GM19099 (cell line): ENCODE data around the gene SLC25A48.

ENCODE experiments used
- POLR2A ChIP-seq: IDR thresholded peaks from 3 replicates; pipeline ENCODE4 v1.6.1; 2011; ENCODE audit warnings: low read depth; ENCODE audit not compliant: insufficient read length; ENCODE audit errors: extremely low read depth

The SLC25A48 gene

DNA sequence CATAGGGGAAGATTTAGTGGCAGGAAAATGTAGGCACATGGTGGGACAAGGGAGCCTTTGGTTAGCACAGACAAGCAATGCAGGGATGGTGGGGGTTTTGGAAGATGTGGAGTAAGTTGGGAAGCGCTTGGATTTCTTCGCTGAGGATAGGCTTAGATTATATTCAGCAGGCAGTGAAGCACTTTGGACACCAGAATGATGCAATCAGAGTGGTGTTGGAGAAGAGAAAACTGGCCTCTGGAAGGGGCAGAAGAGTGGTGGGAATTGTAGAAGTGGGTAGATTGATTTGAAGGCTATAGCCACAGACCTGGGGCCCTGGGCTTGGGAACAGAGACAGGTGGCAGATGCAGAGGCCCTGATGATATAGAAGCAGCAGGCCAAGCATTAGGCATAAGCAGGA, 28.3 kb downstream of the SLC25A48 start:
- no peak for TF ChIP-seq POLR2A

DNA sequence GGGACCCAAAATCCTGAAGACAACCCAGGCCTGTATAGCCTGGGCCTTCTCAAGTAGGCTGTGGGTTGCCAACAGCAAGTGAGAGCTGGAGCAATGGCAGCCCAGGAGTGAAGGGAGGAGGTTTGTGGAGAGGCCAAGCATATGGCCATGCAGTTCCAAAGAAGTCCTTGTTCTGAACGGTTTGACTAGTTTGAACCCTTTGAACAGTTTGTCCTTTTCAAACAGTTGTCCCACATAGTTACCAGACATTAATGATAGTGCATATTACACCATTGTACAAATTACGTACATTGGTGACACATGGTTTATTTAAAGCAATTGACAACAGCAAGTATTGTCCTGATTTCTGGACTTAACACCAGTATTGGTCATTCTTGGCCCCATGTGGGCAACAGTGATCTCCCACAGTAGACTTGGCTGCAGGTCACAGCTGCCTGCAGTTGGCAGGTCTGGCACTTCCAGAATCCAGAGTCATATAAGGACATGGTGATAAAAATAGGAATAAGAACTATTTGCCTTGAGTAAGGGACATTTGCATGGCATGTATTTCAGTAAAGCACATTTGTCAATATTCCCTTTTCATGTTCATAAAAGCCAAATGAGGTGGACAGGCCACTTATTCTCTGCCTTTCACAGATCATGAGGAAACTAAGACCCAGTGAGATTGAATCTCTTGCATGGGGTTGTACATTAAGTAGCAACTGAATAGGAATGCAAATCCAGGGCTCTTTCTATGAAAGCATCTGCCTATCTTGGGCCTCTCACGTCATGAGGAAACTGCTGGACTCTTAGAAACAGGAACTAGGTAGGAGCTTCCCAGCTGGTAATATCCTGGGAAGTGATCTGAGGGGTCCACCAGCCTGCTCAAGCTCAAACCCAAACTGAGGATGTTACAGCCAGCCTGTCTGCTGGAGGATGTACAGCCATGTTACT, 30.3 kb downstream of the SLC25A48 start:
- TF ChIP-seq POLR2A: no peak

DNA sequence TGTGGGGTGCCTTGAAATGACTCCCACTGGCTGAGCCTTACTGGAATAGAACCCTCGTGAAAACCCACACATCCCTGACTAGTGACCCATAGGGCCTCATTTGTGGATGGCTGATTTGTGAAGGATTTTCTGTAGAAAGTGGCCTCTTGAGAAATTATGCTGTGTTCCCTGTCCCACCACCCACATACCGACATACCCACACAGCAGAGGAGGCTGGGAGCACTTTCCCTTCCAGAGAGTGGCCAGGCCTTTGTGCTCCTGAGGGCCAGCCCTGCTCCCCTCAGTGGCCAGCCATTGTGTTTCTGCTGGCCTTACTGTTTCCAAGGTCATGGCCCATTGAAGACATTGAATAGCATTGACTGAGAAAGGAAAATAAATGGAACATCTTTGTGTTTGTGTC, 31.6 kb downstream of the SLC25A48 start:
- TF ChIP-seq POLR2A: no peak

GRCh38 chr5:135867599-135867998, 33.1 kb downstream of the SLC25A48 start:
- no peak for TF ChIP-seq POLR2A

DNA sequence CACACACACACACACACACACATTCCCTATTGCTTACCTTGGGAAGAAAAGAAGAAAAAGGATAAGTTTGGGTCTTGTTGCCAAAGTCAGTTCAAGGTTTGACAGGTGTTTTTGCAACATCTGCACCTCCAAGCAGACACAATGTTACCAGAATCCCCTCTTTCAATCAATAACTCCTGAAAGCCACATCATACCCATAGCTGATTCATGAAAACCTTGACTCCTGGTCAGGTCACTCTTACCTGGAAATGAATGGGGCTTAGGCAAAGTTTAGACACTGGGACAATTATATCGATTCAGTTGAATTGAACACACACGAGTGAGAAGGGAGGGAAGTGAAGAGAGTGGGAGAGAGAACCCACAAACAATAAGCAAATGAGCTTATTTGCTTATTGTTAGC, 34.2 kb downstream of the SLC25A48 start:
- TF ChIP-seq POLR2A: no peak

GRCh38 chr5:135869276-135869675, 34.8 kb downstream of the SLC25A48 start:
- TF ChIP-seq POLR2A: no peak

GRCh38 chr5:135869935-135870334, 35.5 kb downstream of the SLC25A48 start:
- no peak for TF ChIP-seq POLR2A

- no peak for TF ChIP-seq POLR2A
Measured at GRCh38 chr5:135871268-135871915, 36.9 kb downstream of the SLC25A48 start.

GRCh38 chr5:135873831-135874230, 39.4 kb downstream of the SLC25A48 start:
- TF ChIP-seq POLR2A: no peak

DNA sequence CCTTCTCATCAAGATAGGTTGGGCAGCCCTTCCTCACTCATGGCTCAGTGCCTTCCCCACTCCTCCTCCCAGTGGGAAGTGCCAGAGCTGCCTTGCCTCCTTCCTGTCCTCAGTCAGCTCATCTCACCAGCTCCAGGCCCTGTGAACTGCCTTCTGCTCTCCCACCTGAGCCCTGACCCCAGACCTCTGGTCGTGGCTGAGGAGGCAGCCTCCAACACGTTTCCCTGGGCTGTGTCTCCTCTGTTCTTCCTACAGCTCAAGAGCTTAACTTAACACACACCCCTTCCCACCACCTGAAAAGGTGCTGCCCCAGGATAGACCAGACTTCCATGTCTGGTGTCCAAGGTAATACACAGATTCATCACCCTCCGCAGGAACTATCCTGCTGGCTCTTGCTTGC, 40.0 kb downstream of the SLC25A48 start:
- no peak for TF ChIP-seq POLR2A

DNA sequence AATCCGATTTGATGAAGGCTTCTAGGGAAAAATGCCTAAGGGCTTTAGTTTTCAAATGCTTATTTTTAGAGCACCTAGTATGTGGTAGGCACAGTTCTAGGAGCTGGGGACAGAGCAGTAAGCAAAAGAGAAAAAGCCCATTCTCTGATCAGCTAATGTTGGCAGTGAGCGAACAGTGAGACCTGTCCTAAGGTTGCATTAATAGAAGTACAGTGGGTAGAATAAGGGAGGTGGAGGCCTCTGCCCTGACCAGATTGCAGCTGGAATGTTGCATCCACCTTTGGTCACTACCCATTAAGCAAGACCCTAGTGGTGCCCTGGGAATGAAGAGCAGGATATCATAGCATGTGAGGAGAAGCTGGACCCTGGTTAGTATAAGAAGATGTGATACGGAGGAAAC, 41.1 kb downstream of the SLC25A48 start:
- no peak for TF ChIP-seq POLR2A

DNA sequence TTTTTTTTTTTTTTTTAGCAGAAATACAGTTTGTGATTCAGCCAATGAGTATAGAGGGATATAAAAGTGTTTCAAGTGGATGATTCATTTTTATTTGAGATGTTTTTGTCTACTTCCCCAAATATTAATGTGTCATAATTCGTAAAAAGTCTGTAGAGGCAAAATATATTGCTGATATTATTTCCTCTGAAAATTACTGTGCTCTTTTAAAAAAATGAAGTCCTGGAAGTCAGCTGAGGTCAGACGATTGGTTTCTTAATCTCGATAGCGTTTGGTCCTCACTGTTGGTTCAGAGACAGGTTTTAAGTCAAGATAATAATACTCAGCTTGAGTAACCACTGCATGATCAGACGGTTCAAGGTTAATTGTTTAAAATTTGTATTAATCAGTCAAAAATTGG, 41.7 kb downstream of the SLC25A48 start:
- TF ChIP-seq POLR2A: no peak

GRCh38 chr5:135877570-135878155, 43.2 kb downstream of the SLC25A48 start:
- no peak for TF ChIP-seq POLR2A

DNA sequence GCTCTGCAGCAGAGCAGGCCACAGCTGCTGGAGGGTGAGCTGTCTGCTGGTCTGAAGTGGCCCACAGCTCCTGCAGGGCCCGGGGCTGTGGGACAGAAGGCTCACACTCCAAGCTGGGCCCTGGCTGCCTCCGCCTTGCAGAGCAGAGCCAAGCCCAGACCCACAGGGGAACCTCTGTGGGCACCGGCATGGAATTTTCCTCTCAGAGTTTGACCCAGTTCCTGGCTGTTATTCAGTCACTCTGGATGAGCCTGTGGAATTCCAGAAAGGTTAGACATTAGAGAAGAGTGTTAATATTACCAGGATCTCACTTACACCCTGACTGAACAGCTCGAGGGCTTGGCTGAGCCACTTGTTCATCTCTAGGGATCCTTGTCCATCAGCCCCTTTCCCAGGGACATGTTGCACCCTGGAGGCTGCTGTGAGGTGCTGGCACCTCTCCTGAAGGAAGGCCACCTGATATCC, 43.7 kb downstream of the SLC25A48 start:
- TF ChIP-seq POLR2A: no peak

- TF ChIP-seq POLR2A: no peak
Measured at GRCh38 chr5:135879591-135879990, 45.1 kb downstream of the SLC25A48 start.

GRCh38 chr5:135880278-135880677, 45.8 kb downstream of the SLC25A48 start:
- no peak for TF ChIP-seq POLR2A

- no peak for TF ChIP-seq POLR2A
Measured at GRCh38 chr5:135880801-135881200, 46.3 kb downstream of the SLC25A48 start.

- TF ChIP-seq POLR2A: no peak
Measured at GRCh38 chr5:135881244-135881643, 46.8 kb downstream of the SLC25A48 start.
